Inflammatory macrophage treated with lipopolysaccharide for 4 hours (primary cell): ENCODE measurements around the gene ZSWIM4.
A peak's percentile ranks its signal among the peaks of the same experiment; 100 is the strongest.

ENCODE experiments used
- DNase-seq: peaks from one replicate; pipeline ENCODE4 v3.0.0-alpha.2; 2020

The ZSWIM4 gene

DNA sequence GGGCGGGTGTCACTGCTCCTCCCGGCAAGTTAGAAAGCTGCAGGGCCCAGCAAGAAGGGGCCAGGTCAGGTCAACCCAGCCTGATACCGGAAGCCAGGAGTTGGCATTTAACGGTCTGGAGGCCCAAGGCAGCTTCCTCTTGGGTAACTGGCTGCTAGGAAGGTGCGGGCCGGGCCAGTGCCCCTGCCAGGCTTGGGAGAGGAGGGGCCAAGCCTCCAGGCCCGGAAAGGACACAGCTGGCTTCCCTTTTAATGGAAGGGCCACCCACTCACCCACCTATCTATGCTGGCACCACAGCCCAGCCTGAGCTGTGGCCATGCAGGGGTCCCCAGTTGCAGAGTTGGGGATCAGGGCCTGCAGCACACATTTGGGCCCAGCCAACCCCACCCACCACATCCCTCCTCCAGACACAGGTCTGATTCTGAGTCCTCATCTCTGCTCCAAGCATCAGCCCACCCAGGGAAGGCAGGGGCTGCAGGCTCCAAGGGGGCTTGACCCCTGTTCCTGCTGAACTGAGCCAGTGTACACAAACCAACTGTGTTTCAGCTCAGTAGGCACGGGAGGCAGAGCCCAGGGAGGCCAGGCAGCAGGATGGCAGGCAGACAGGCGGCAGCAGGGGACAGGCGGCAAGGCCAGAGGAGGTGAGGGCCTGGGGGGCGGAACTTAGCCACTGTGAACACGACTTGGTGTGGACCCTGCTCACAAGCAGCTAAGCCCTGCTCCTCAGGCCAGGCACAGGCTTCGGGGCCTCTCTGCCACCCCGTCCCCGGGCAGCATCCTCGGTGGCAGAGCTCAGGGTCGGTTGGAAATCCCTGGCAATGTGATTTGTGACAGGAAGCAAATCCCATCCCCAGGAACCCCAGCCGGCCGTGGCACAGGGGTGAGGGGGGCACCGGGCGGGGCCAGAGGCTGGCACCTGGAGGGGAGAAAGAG, 40.8 kb downstream of the ZSWIM4 start:
- DNase-seq = peak; percentile 57

DNA sequence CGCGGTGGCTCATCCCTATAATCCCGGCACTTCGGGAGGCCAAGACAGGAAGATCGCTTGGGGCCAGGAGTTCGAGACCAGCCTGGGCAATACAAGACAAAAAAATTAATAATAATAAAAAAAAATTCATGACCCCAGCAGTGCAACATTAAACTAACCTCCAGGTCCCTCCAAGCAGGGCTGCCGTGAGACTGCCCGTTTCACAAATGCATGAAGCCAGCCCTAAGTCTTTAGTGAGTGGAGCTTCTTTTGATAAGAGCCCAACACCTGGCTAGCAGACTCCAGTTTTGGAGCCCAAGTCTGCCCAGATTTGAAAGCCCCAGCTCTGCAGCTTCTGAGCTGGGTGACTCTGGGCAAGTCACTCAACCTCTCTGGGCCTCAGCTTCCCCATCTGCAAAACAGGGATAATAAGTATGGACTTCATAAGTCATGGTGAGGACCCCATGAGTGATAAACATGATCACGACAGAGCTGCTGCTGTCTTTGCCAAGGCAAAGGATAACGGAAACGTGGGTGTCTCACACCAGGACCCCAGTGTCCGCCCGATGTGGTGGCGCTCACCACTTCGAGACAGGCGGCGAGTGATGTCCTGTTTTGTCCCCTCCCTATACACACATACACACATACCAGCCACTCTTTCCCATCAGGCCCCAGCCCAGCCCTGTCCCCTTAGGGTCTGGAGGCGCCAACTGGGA, 43.3 kb downstream of the ZSWIM4 start:
- no peak for DNase-seq

DNA sequence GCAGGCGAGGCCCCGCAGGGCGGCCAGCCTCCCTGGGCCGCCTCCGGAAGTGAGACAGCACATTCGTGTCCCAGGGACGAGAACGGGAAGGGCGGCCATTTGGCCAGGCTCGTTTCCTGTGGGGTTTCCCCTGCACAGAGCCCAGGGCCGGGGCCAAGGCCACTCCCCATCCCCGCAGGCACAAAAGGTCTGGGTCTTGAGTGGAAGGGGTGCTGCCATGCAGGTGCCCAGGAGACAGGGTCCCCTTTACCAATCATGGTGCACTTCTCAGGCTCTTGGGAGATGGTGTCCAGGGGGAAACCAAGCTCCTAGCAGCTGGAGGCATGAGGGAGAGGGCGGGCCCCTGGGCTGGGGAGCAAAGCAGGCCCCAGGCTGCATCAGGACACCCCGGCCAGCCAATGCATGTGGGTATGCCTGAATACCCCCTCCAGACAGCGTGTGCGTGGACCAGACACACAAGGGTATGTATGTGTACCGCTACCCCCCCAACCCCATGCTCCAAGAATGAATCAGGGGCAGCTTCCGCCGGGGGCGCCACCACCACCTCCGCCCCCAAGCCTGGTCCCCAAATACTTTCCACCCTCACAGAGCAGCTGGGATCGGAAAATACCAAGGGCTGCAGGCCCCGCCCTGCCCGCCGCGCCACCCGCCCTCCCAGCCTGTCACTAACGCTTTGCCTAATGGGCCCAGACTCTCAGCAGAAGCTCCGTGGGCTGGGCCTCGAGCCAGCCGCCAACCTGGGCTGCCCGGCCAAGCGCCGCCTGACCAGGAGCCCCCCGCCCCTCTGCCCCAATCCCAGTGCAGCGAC, 44.1 kb downstream of the ZSWIM4 start:
- peak; percentile 96 for DNase-seq

DNA sequence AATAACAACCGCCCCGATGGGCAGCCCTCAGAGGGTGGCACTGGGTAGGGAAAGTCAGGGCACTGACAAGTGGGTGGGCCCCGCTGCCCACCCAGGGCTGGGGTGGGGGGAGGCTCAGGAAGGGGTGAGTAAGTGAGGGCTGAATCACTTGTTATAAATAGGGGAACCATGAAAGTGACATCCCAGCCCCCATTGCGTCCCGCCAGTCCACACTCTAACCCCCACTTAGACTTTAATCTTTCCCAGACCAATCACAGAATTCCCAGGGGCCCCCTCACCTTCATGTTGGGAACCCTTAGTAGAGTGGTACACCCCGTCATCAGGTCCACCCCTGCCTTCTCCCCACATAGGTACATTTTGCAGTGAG, 44.7 kb downstream of the ZSWIM4 start:
- DNase-seq = no peak

DNA sequence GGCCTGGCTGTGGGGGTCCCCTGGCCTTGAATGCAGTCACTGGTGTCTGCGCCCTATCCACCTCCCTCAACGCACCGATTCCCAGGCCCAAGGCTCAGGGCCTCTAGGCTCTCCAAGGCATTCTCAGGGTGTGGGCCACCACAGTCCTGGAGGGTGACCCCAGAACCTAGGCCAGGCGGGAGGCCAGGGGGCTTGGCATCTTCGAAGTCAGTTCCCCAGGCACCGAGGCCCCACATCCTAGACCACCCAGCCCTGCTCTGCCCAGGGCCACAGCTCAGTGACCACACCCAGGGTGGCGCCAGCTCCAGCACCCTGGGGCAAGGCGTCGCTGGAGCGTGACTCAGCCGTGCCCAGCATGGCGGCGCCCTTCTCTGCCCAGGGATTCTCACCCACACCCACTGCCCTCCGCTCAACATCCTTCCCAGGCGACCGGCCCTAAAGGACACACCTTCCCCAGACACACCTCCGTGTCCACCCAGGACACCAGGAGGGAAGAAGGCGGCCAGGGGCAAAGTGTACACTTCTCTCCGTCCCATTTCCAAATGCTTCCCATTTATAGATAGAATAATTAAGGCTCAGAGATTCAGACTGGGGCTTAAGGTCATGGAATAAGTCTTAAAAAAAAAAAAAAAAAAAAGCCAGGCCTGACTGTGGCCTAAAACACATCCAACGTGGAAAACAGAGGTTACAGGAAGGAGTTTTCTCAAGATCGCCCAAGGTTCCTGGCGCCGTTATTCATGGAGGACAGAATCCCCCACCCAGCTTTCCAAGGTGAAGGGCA, 45.3 kb downstream of the ZSWIM4 start:
- DNase-seq = peak; percentile 85

DNA sequence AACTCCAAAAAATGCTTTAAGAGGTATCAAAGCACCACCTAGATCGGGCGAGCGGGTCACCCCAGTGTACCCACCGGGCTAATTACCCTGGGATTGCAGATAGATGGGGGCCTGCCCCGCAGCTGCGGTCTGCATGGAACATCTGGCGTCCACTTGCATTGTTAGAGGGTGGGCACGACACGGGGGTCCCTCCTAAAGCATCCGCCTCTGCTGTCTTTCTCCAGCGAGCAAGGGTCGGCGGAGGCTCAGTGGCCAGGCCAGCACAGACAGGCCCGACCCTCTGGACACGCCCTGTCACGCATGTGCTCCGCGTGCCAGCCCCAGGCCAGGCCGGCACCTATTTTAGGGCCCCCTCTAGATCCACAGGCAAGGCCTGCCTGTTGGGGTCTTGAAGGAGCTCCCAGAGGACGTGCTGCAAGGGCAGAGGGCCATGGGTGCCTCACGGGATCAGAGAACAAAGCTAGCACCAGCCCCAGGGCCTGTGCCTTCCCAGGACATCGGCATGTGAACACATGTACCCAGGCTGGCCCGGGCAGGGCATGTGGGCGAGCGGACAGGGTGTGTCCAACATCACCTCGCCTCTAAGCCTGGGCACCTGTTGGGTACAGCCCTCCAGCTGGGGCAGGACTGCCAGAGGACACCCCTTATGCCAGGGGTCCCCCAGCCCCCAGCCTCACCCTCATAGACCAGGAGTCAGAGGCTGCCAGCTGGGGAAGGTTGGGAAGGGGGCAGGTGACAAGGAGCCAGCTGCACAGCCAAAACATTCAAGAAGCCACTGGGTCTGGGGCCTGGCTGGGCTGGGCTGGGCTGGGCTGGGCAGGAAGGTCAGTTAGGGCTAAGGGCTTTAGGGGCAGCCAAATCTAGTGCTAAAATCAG, 46.1 kb downstream of the ZSWIM4 start:
- peak; percentile 60 for DNase-seq

DNA sequence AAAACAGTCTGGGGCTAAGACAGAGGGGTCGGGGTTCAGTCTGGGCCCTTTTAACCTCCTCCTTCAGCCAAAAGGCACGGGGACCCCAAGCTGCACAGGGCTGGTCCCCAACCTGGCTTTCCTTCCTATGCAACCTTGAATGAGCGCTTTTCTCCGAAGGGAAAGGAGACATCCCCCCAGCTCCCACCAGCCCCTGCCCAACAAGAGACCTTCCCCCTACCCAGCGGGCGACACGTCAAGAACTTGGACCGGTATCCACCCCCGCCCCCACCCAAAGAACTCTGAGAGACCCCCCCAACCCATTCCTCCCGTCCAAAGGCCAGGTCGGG, 46.7 kb downstream of the ZSWIM4 start:
- DNase-seq = no peak

DNA sequence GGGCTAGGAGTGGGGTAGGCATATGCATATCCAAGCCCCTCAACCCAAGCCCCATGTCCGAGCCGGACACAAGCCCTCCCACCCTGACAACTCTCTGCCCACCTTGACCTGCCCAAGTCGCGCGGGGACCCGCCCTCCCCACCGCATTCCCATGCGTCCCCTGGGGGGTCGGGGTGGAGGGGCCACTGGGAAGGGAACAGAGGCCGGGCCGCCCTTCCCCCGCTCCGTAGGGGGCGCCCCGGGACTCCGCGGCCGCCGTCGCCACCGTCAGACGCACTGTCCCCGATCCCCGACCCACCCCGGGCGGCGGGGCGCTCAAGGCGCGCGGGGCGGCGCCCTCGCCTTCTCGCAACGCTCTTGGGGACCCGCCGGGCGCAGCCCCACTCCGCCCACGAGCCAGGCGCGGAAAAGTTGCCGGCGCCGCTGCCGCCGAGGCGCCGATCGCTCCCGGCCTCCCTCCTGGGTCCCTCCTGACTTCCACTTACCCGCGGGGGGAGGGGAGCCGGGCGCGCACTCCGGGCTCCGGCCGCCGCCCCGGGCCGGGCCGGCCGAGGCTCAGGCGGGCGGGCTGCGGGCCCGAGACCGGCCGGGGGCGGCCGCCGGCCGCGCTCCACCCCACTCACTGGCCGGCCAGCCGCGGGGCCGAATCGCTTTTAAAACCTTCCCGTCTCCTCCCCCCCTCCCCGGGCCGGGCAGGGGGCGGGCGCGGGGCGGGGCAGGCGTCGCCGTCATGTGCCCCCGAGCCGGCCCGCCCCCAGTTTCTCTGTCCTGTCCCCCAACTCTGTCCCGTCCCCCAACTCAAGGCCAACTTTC, 47.3 kb downstream of the ZSWIM4 start:
- peak; percentile 84 for DNase-seq

DNA sequence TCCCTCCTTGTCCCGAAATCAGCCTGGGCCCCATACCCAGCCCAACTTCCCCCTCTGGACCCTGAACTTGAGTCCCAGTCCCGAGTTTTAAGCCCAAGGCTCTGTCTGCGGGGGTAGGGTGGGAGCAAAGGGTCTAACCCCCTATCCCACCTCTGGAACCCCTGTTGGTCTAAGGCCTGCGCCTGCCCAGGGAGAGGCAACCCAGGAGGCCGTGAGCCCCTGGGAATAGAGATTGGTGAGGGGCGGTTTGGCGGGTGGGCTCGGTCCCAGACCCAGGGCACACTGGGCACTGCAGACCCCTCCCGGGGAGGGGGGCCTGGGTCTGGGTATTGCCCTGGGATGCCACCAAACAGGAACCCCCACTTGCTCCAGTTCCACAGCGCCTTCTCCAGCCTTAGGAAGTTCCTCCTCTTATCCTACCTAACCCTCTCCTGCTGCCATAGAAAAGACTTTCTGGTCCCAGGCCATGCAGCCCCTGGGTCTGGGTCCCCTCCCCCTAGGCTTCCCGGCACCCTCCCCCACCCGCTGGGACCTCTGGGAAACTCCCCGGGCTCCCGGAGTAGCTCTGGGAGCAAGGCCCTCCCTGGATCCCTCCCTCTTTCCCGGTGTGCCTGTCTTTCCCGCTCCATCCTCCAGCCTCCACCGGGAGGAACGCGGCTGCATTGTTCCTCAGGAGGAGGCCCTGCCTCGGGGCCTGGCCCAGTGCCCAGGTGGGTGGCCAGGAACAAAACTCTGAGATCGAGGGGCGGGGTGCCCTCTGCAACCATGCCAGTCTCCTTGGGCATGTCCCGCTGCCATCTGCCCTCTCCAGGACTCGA, 48.1 kb downstream of the ZSWIM4 start:
- no peak for DNase-seq

DNA sequence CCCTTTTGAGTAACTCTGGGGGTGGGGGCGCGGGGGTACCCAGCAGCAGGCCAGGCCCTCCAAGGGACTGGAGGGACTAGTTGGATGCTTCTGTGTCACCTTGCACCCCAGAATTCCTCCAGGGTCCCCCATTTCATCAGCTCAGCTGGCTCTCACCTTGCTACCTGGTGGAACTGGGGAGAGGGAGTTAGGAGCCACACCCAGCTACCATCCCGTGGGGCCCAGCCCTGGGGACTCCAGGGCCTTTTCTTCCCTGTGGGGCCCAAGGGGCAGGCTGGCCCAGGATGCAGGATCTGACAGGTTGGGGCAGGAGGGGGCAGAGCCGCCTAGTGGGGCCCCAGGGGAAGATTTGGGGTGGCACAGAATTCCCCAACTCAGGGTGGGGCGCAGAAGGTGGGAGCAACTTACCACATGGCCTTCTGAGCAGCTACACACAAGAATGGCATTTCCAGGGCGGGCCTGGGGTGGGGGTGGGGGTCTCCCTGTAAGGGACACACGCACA, 48.9 kb downstream of the ZSWIM4 start:
- DNase-seq = no peak

DNA sequence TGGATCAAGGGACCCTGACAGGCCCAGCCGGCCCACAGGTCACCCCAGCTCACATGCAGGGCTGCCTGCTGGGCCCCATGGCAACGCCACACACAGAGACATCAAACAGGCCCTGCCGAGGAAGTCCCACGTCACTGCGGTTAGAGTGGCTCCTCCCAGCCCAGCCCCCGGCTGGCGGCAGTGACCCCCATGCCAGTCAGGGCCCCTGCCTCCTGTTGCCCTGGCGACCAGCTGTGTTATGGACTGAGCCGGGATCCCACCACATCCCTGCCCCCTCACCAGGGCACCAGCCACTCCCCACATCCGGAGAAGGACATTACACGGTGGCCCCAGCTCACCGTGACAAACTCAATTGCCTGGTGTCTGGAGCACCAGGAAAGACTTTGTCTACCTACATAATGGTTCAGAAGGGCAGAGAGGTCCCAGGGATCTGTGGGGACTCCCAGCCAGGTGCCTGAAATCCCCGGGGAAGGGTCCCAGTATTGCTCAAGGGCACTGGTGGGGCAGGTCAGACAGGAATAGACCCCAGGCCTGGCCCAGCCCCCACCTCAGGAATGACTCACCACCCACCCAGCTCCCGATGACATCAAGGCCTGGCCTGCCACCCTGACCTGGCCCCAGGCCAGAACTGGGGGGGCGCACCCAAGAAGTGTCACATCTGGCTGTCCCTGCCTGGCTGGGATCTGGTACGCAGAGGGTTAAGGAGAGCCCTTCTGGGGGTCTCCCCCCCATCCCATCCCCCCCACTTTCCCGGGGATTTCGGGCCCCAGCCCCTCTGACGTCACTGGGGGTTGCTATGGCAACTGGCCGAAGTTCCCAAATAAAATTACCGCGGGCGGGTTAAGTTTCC, 51.5 kb downstream of the ZSWIM4 start:
- peak; percentile 94 for DNase-seq

DNA sequence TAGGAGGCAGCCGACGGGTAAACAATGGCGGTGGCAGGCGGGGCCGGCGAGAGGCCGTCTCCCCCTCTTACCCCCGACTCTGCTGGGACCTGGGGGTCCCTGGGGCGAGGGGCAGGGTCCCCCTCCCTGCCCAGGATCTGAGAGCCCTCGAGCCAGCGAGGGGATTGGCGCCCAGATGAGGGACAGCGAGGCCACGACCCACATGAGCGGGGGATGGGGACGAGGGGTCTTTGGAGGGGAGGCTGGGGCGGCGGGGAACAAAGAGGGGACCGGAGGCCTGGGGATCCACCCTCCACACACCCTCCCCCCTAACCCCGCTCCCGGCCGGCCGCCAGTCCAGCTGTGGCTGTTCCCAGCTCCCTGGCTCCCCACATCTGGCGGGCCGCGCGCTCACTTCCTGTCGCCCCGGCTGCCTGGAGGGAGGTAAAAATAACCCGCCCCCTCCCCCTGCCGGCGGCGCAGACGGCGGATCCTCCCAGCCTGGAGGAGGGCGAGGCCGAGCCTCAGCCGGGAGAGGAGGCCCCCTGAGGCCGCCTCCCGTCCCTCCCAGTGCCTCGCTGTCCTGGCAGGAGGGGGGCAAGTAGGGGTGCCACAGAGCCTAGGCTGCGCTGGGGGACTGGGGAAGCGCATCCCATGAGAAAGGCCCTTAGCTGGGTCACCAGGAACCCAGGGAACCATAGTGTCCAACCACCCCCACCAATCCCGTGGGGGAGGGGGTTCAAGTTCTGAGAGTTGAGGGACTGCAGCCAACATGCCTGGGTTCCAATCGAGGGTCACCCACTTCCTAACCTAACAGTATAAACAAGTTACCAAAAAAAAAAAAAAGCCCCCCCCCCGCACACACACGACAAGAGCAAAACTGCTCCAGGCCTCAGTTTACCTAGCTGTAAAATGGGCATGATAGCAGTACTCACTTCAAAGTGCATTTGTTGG, 52.4 kb downstream of the ZSWIM4 start:
- peak; percentile 89 for DNase-seq

DNA sequence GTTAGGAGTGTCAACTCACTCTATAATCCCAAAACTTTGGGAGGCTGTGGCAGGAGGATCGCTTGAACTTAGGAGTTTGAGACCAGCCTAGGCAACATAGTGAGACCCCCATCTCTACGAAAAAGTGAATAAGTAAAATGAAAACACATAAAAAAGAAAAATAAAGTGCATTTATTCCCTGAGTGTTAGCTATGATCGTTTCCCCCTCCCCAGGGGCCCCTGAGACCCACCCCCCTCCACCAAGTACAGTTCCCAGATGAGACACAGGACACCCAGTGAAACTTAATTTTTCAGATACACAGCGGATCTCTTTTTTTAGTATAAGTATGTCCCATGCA, 53.1 kb downstream of the ZSWIM4 start:
- no peak for DNase-seq

DNA sequence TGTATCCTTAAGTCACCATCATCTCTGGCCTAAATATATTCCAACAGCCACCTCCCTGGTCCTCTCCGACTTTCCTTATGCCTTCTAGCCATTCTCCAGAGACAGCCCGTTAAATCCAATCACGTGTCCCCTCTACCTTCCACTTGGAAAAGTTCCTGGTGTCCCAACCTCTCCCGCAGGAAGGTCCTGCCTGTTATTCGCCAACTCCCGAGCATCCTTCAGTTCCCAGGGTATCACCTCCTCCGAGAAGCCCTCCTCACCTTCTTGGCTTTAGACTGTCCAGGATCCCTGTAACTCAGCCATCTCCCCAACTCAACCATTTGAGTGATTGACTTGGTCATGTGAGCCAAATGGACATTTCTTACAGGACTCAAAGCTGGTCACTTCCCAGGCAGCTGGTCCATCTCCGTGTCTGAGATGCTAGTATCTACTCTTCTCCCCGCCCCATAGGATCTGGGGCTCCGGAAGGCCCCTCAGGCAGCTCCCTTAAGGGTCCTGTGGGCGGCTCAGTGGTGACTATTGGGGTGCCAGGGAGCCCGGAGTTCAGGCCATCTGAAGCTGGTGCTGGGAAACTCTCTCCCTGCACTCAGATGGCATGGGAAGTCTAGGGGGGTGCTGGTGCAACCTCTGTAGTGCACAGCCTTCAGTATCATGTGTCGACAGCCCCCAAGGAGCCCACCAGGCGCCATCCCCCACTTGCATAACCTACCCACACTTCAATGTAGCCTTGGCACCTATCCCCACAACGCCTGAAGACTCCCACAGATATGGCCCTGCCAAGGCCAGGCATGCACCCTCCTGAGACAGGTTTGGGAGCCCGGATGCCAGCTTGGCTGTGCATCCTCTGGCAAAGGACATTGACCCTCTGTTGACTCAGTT, 53.8 kb downstream of the ZSWIM4 start:
- DNase-seq = no peak

DNA sequence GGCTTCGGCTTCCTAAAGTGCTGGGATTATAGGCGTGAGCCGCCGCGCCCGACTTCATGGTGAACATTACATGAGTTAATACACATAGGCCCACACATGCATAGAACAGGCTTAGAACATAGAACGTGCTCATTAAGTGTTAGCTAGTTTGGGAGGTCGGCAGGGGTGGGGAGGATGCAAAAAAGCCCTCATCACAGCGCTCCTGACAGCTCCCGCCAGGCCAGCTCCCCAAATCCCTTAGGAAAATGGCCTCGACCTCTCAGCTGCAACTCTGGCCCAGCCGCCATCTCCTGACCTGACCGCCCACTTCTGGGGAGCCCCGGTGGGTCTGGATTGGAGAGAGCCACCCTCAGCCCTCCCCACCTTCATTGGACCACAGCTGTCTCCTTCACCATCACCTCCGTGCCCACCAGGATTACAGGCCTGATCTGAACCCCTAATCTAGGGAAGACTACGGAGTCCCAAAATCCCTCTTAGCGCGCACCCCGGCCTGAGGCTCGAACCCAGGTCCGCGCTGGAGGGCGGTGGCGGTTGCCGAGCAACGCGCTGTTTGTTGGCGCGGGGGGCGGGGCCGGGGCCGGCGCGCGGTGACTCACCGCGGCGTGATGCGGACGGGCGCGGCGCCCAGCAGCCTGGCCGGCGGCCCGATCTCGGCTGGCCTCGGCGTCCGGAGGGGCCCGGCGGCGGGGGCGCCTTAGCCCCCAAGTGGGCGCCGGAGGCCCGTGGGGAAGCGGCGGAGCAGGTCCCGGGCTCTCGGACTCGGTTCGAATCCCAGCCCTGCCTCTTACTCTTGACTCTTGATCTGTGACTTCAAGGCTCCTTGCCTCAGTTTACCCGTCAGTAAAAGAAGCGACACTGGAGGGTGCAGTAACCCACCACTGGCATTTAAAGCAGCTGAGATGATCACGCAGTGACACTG, 55.0 kb downstream of the ZSWIM4 start:
- DNase-seq = peak; percentile 85
